Kidney epithelial cell (primary cell): ENCODE data around the gene CD248. TPM values are rescaled to one million over a fixed set of nuclear protein-coding genes. Genes with fewer than 3 reads are reported as not detected.

Experiments used
- DNase-seq: peaks from one replicate; pipeline ENCODE4 v3.0.0-alpha.2; 2010; ENCODE audit warnings: low read depth
- H3K27me3 ChIP-seq: 2 replicates; pipeline ENCODE4 v1.6.0; 2011; ENCODE audit warnings: low read length; ENCODE audit not compliant: control insufficient read depth, insufficient read depth
- H3K36me3 ChIP-seq: 2 replicates; pipeline ENCODE4 v1.5.1; 2011; ENCODE audit warnings: low read length; ENCODE audit not compliant: control insufficient read depth, insufficient read depth
- H3K4me3 ChIP-seq: 2 replicates; pipeline ENCODE4 v1.5.1; 2011; ENCODE audit warnings: low read depth, mild to moderate bottlenecking, control low read depth, low read length
- total RNA-seq: library from RNA; depleted of rRNA; stranded (reverse); fragments of >200 nt; gene quantifications from 2 replicates; pipeline ENCODE4 v1.2.3, GENCODE V29; 2015
- TF ChIP-seq, protein P1 (sequence below): IDR thresholded peaks from 2 replicates; pipeline ENCODE4 v1.5.1; 2011; ENCODE audit warnings: mild to moderate bottlenecking, moderate library complexity, low read length, control low read depth, inconsistent platforms; ENCODE audit not compliant: insufficient read depth, poor library complexity, severe bottlenecking

The CD248 gene
- total RNA-seq, 1 donor from 2014 or later = 0.17 TPM

GRCh38 chr11:66341502-66342126, 24.8 kb upstream of the CD248 start:
- Histone ChIP-seq H3K4me3 (no peak overlapping the region), H3K36me3 (peaks cover 3% of the 10 kb centered on the region), H3K27me3 (no peaks in the 10 kb centered on the region)
- TF ChIP-seq, protein P1, sequence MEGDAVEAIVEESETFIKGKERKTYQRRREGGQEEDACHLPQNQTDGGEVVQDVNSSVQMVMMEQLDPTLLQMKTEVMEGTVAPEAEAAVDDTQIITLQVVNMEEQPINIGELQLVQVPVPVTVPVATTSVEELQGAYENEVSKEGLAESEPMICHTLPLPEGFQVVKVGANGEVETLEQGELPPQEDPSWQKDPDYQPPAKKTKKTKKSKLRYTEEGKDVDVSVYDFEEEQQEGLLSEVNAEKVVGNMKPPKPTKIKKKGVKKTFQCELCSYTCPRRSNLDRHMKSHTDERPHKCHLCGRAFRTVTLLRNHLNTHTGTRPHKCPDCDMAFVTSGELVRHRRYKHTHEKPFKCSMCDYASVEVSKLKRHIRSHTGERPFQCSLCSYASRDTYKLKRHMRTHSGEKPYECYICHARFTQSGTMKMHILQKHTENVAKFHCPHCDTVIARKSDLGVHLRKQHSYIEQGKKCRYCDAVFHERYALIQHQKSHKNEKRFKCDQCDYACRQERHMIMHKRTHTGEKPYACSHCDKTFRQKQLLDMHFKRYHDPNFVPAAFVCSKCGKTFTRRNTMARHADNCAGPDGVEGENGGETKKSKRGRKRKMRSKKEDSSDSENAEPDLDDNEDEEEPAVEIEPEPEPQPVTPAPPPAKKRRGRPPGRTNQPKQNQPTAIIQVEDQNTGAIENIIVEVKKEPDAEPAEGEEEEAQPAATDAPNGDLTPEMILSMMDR = no peak
- no peak for DNase-seq

DNA sequence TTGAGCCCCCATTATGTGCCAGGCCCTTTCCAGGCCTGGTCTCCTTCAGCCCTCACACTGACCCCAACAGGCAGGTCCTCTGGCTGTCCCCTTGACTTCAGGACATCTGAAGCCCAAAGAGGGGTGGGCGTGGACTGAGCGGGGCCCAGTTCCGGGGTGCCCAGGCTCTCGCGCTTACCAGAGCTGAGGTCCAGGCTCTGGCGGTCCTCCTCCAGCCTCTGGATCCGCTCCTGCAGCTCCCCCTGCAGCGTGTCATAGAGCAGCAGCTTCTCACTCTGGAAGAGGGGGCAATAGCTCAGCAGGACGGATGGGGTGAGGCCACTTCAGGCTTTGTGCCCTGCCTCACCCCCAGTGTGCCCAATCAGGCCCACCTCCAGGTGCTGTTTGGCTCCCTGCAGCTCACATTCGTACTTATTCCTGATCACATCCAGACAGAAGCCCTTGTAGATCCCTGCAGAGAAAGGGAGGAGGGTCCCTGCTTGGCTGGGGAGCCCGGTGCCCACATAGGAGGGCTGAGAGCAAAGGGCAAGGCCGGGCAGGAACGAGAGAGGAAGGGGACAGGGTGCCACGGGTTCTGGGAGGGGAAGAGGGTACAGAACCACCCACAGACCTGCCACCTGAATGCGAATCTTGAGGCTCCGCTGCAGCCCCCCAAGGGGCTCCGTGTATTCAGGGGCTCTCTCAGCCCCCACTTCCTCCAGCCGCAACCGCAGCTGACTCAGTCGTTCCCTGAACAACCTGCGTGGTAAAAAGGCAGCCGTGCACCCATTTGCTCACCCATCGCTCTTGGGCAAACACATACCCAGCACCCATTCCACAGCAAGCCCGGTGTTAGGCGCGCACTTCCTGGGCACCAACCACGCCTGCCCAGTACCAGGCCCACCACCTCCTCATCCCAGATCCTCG, 24.0 kb upstream of the CD248 start:
- Histone ChIP-seq H3K4me3 (no peak overlapping the region), H3K27me3 (no peaks in the 10 kb centered on the region), H3K36me3 (peaks cover 3% of the 10 kb centered on the region)
- DNase-seq = no peak
- TF ChIP-seq, protein P1 = no peak

- H3K27me3 ChIP-seq = no peaks in the 10 kb centered on the region
- DNase-seq = no peak
- no peak overlapping the region for H3K4me3 ChIP-seq
- peaks cover 3% of the 10 kb centered on the region for H3K36me3 ChIP-seq
- TF ChIP-seq, protein P1 = no peak
Measured at GRCh38 chr11:66339686-66340483, 23.0 kb upstream of the CD248 start.

- no peak for DNase-seq
- H3K27me3 ChIP-seq = no peaks in the 10 kb centered on the region
- H3K4me3 ChIP-seq = no peak overlapping the region
- H3K36me3 ChIP-seq = peaks cover 3% of the 10 kb centered on the region
- TF ChIP-seq, protein P1 = no peak
Measured at GRCh38 chr11:66339162-66339675, 22.4 kb upstream of the CD248 start.

GRCh38 chr11:66338276-66339161, 21.7 kb upstream of the CD248 start:
- no peak overlapping the region for H3K4me3 ChIP-seq
- DNase-seq = no peak
- H3K27me3 ChIP-seq = no peaks in the 10 kb centered on the region
- H3K36me3 ChIP-seq = peaks cover 3% of the 10 kb centered on the region
- TF ChIP-seq, protein P1 = no peak
